Measurements from ENCODE around the gene TPRA1.
"Not testable (repeated sequence)": the region's sequence is repeated elsewhere in the genome, so short reads cannot be mapped to it uniquely, and the experiment has no call there.

The TPRA1 gene

DNA sequence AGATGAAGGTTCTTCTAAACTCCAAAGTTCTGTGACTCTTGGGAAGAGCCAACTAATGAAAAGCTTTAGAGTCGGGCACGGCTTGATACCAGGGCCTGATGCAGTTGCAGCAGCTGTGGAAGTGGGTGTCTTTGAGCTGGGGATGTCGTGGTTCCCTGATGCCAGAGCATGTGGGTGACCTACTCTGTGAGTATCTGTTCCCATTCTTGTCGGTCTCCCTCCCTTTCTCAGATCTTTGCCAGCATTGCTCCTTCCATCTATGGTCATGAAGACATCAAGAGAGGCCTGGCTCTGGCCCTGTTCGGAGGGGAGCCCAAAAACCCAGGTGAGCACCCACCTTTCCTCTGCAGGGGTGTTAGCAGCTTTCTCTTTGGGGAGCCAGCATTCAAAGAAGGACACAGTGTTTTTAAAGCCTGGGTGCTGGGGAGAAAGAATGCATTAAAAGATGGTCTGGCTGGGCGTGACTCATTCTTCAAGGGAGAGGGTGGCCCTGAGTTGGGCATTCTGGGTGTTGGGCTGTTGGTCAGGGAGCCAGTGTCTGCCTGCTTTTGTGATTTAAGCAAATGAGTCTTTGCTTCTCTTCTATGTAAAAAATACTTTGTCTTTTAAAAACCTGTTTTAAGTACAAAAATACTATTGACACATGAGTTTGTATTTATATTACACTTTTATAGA is 25.2 kb upstream of the TPRA1 start:
- no peak for DNase-seq

DNA sequence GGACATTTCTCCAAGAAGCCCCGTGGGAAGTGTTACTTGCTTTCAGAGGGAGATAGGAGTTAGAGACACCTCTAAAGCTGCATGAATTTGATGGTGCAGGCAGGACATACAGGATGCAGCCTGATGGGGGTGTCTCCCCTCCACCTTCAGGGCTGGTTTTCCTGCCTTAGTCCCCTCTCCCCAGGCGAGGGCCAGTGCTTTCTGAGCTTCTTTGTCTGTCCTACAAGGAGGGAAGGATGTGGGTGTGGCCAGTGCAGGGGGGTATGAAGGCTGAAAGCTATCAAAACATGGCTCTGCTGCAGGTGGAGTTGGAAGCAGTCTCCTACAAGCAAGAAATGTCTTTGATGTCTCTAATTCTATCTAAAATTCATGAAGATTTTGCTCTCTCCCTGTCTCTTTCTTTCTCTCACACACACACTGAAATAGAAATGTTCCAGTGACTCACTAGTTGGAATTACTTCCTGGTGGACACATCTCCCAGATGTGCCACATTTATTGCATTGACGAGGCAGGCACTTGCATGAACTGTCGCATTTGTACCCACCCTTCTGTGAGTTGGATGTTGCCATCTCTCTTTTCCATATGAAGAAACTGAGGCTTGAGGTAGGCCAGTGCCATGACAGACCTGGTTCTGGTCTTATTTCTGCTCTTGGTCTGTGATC is 24.5 kb upstream of the TPRA1 start:
- DNase-seq, result no peak

DNA sequence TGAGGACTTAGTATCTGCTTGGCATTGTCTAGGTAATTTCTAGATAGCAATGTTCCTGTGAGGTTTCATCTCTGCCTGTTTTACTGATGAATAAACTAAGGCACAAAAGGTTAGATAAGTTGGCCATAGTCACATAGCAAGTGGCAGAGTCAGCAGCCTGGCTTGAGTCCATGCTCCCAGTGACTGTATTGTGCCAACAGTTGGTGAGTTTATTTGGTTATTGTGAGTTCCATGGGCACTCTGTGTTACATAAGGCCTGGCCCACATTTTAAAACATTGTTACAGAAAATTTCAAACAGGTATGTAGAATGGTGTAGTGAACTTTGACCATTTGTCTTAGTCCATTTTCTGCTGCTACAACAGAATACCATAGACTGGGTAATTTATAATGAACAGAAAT is 22.9 kb upstream of the TPRA1 start:
- no peak for DNase-seq

DNA sequence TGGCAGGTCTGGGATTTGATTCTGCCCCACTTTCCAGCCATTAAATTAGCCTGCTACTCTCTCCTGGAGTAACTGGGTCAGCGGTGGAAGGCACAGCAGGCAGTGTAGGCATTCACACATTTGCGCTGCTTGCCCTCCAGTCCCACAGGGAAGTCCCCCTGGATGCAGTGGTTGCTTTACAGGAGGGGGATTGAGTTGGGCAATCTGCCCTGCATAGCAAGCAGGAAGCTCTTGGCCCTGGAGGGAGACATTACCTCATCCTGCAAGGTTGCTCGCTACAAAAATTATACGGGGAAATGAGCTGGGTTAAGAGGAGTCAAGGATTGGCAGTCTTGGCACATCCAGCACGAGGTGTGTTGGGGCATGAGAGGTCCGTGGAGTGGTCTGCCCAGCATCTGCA is 22.4 kb upstream of the TPRA1 start:
- no peak for DNase-seq

DNA sequence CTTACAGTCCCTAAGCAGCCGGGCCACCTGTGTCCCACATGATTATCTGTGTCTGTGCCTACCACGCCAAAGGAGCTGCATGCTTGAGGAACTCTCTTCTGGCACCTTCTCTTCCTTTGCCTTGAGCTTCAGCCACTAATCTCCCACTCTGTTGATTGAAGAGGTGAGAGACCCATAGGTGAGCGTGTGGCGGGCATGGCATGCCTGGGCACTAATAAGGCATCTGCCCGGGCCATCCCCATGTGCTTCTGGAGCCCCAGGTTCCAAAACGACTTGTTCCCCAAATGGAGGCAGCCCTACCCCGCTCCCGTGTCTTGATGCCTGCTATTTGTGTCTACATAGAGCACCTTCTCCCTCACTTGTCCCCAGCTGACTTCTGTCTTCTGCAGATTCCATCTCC is 20.7 kb upstream of the TPRA1 start:
- no peak for DNase-seq

DNA sequence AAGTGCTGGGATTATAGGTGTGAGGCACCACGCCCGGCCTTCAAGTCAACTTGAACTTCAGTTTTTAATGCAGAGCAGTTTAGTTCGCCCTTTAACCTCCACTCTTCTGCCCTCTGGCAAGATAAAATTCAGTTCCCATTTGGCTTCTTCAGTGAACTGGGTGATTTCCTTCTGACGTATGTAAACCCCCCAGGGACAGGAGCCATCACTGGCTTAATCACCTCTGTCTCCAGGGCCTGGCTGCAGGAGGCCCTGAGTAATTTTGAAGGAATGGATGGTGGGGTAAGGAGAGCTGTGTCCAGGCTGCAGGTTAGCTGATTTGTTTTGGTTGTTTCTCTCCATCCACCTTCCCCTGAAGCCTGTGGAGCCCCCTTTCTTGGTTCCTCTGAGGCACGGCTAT is 19.6 kb upstream of the TPRA1 start:
- no peak for DNase-seq

DNA sequence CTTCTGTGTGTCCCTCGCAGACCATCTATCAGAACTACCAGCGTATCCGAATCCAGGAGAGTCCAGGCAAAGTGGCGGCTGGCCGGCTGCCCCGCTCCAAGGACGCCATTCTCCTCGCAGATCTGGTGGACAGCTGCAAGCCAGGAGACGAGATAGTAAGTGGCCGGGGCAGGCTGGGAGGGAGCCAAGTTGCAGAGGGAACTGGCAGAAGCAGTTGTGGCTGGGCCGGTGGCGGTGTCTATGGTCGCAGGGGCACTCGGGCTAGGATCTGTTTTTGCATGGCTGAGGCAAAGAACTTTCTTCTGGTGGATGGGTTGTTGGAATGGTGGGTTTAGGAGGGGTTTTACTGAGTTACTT is 17.8 kb upstream of the TPRA1 start:
- DNase-seq, result no peak

DNA sequence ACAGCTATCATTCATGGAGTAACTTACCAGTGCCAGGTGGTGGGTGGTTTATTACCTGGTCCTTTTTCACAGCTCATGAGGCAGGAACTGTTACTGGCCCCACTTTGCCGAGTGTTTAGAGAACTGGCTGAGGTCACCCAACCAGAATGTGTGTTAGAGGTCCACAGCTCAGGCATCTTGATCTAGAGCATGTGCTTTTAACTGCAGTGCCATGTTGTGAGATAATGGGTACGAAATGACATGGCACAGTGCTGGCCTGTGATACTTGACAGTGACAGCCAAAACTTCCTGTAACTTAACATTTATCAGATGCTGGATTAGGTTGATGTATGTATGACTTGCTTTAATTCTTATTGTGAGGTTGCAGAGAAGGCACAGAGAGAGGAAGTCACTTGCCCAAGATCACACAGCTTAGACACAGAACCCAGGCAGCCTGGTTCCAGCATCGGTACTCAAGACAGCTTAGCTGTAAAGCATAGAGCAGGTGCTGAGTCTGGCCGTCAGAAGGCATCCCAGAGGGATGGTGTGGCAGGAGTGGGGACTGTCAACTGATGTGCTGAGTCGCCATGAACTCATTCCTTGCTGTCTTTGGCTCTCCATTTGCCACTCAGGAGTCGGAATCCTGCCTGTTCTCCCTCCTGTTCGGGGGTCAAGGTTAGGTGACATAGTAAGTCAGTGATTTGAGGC is 17.3 kb upstream of the TPRA1 start:
- no peak for DNase-seq

DNA sequence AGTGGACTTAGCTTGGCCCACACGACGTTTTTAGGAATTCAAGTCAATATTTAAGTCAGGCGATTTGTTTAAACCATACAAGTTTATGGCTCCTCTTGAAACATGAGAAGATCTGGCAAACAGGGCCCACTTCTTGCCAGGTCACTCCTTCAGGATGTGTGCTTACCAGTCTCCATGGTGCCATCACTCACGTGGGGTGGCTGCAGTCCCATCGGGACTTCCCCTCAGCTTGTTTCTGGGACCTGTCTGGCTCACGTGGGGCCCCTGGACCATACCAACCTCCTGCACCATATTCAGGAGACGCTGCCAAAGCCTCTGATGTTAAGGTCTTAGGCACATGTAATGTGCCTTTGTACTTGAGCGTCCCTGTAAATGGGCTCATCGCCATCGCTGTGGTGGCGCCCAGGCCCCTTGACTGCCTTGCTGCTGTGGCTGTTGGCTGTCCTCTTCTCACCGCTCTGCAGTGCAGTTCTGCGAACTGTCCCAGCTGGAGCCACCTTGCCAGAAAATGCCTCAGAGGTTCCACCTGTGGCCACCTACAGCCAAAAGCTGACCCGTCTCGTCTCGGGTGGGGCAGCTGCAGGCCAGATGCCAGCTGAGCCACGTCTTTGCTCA is 16.6 kb upstream of the TPRA1 start:
- no peak for DNase-seq

DNA sequence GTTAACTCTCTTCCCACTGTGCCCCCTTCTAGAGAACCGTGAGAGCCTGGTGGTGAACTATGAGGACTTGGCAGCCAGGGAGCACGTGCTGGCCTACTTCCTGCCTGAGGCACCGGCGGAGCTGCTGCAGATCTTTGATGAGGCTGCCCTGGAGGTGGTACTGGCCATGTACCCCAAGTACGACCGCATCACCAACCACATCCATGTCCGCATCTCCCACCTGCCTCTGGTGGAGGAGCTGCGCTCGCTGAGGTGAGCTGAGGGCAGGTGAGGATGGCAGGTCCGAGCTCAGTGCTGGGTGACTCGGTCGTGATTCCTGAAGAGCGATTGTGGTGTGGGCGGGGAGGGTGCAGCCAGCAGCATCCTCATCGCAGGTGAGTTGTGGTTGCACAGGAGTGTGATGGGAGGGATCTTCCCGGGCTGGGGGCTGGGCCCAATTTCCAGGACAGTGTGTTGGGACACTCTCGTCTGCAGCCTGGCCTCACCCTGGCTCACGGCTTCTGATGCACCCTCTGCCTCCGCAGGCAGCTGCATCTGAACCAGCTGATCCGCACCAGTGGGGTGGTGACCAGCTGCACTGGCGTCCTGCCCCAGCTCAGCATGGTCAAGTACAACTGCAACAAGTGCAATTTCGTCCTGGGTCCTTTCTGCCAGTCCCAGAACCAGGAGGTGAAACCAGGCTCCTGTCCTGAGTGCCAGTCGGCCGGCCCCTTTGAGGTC is 15.7 kb upstream of the TPRA1 start:
- DNase-seq, result no peak

DNA sequence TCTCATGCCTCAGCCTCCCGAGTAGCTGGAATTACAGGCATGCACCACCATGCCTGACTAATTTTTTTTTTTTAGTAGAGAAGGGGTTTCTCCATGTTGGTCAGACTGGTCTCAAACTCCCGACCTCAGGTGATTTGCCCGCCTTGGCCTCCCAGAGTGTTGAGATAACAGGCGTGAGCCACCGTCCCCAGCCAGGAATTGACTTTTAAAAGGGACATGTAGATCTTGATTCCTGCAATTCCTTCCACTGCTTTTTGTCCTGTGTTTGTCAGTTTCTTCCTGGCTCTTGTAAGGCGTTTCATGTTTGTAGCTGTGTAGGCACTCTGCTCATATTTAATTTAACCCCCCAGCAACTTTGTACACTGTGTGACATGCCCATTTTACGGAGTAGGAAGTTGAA is 15.0 kb upstream of the TPRA1 start:
- DNase-seq, result not testable (repeated sequence)

DNA sequence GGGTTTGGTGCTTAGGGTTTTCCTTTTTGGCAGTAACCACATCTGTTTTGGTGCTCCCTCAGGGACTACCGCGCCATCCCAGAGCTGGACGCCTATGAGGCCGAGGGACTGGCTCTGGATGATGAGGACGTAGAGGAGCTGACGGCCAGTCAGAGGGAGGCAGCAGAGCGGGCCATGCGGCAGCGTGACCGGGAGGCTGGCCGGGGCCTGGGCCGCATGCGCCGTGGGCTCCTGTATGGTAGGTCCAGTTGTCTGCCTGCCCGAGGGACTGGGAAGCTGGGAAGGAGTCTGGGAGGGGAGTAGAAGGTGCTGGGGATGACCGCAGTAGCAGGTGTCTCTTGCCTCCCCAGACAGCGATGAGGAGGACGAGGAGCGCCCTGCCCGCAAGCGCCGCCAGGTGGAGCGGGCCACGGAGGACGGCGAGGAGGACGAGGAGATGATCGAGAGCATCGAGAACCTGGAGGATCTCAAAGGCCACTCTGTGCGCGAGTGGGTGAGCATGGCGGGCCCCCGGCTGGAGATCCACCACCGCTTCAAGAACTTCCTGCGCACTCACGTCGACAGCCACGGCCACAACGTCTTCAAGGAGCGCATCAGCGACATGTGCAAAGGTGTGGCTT is 14.1 kb upstream of the TPRA1 start:
- no peak for DNase-seq

DNA sequence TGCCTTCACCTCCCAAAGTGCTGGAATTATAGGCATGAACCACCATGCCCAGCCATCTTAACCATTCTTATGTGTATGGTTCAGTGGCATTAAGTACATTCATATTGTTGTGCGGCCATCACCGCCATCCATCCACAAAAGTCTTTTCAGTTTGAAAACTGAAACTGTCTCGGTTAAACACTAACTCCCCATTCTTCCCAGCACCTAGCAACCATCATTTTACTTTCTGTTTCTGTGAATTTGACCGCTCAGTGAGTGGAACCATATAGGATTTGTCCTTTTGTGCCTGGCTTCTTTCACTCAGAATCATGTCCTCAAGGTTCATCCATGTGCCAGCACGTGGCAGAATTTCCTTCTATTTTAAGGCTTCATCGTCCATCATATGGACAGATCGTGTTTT is 13.5 kb upstream of the TPRA1 start:
- DNase-seq, result no peak

DNA sequence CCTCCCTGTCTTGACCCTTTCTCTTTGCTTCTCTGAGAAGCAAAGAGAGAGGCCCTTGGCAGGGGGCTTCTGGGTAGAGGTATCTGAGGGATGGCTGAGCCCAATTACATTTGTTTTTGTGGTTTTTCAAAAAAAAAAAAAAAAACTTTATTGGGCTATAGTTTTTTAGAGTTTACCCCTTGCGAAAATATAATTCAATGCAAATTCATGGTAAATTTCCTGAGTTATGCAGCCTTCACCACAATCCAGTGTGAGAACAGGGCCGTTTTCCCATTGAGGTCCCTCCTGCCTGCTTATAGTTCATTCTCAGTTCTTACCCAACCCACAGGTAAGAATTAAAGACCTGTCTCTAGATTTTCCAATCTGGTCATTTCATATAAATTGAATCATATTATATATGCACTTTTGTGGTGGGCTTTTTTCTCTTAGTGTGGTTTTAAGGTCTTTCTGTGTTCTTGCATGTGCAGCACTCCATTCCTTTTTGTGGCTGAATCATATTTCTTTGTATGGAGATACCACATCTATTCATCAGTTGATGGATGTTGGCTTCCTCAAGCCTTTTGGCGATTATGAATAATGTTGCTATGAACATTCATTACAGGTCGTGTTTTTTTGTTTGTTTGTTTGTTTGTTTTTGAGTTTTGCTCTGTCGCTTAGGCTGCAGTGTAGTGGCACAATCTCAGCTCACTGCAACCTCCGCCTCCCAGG is 10.4 kb upstream of the TPRA1 start:
- DNase-seq, result no peak

DNA sequence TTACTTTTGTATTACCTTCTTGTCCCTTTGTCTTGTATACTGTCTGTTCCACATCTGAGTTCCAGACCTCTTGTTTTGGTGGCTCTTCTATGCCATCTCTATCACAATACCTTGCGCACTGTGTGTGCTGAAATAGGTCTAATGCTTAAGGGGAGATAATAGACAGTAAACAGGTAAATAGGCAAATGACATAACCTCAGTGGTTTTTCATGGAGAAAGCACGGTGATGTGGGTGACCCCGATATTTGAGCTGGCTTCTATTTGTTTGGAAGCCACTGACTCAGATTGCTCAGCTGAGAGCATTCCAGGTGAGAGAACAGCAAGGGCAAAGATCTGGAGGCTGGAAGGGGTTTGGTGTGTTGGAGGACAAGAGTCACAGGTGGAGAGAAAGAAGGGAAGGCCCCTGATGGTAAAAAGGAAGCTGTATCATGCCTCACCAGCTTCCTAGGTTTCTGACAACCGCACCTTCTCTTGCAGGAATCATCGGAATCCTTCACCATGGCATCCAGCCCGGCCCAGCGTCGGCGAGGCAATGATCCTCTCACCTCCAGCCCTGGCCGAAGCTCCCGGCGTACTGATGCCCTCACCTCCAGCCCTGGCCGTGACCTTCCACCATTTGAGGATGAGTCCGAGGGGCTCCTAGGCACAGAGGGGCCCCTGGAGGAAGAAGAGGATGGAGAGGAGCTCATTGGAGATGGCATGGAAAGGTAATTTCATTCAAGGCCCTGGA is 8.5 kb upstream of the TPRA1 start:
- DNase-seq, result no peak

DNA sequence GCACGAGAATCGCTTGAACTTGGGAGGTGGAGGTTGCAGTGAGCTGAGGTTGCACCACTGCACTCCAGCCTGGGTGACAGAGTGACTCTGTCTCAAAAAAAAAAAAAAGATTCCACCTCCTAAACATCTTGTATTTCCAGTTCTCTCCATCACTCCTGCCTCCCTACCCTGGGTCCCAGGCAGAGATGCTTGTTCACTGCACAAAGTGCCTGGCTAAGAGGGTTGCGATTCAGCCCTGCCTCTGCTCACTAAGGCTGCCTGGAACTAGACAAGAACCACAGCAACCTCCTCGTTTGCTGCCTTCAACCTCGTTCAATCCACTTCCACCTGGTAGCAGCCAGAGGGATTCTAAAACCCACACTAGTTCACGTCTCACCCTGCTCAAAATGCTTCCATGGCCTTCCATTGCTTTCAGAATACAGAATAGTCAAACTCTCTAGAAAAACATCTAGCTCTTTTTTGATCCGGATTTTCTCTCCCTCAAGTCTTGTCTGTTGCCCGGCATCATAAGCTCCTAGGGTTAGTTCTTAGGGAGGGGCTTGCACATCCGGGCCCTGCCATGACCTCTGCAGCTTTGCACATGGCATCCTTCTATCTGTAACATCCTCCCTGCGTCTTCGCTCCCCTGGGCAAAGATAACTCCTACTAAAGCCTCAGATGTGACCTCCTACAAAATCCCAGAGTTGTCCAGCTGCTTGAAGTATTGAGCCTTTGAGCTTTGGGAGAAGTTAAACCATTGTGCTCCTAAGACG is 6.7 kb upstream of the TPRA1 start:
- no peak for DNase-seq

DNA sequence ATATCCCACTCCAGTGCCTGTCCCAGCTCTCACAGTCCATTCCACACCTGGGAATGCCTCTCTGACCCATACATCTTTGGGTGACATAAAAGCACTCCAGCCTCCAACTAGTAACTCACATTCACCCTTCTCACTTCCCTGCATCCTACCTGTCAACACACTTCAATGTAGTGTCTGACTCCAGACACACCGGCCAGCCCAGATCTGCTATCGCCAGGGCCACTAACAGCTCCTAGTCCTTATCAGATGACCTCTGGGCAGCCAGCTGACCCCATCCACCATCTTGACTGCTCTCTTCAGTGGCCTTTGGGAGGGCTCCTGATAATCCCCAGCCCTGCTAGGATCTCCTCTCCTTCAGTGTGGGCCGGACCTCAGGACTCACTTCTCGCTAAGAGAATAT is 4.8 kb upstream of the TPRA1 start:
- DNase-seq, result no peak

DNA sequence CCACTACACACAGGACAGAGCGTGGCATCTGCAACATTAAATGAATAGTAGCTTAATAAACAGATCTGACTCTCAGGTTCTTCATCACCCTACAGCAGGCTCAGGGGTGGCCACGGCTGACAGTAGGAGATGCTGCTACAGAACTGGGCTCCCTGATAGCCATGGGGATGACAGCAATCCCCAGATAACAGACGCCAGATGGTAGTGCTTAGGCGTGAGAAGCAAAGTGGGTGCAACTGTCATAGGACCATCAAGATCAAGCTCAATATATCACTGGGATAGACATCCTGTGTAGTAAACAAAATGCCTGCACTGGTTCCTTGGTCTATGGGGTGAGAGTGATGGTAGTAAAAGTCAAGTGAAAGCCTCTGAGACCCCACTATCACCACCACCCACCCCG is 2.6 kb upstream of the TPRA1 start:
- DNase-seq, result no peak

DNA sequence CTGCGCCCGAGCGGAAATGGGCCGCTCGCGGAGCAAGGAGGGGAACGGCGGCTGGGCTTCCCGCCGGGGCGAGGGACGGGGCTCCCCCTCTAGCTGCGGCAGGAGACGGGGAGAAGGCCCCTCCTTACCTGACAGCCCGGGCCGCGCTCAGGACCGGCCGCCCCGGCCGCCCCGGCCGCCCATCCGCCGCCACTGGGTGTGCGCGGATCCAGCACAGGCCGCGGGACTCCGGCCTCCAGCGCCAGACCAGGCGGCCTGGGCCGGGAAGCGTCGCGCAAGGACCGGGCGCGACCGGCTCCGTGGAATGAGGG is 296 bp downstream of the TPRA1 start:
- DNase-seq, result no peak

DNA sequence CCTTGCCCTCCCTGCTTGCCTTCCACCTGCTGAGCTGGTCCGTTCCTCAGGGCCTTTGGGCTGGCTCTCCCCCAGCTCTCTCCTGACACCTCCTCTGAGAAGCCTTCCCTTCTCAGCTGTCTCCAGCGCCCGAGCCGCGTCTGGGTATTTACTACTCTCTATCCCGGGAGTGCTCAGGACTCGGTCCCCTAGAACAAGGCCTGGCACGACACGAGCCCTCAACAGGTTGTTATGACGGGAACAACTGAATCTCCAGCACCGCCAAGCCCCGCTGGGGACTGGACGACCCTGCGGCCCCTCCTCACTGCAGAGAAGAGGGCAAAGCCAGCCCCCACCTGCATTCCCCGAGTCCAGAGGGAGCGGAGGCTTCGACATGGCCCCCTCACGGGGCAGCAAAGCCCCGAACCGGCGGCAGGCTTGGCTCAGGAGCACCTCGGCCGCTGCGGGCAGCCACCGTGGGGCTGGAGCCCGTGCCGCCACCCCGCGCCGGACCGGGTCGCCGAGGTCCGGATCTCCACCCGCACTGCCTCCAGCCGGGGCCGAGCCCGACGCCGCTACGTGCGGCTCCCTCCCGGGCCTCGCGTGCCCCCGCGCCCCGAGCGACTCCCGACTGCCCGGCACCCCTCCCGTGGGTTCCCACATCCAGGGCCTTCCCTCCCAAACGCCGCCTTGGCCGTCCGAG is 792 bp downstream of the TPRA1 start:
- DNase-seq, result peak; percentile 75
